Loucy (cell line): Measurements from ENCODE around the gene SCN2A.

Experiments used
- H2AFZ ChIP-seq: fragments of 200-600 bp; sonication (generic); 2 replicates; pipeline ENCODE4 v1.6.0; 2016; ENCODE audit warnings: antibody characterized with exemption, mild to moderate bottlenecking, low read length, moderate library complexity
- H3F3A ChIP-seq: fragments of 200-600 bp; 2 replicates; pipeline ENCODE4 v1.6.0; 2016; ENCODE audit warnings: antibody characterized with exemption, low read depth, mild to moderate bottlenecking
- H3K27me3 ChIP-seq: fragments of 200-600 bp; sonication (generic); 2 replicates; pipeline ENCODE4 v1.6.1; 2014; ENCODE audit warnings: low read length, mild to moderate bottlenecking; ENCODE audit not compliant: insufficient read depth, poor library complexity, severe bottlenecking
- H3K36me3 ChIP-seq: fragments of 200-600 bp; sonication (generic); 2 replicates; pipeline ENCODE4 v1.6.1; 2016; ENCODE audit warnings: low read length; ENCODE audit not compliant: insufficient read depth
- H3K4me1 ChIP-seq: fragments of 200-600 bp; sonication (generic); 2 replicates; pipeline ENCODE4 v1.5.1; 2014; ENCODE audit warnings: low read length, mild to moderate bottlenecking; ENCODE audit not compliant: insufficient read depth, poor library complexity, severe bottlenecking
- H3K4me2 ChIP-seq: fragments of 200-600 bp; sonication (generic); 2 replicates; pipeline ENCODE4 v1.6.0; 2014; ENCODE audit warnings: antibody characterized with exemption, low read length, low read depth, mild to moderate bottlenecking; ENCODE audit not compliant: poor library complexity, severe bottlenecking
- H3K4me3 ChIP-seq: fragments of 200-600 bp; sonication (generic); 2 replicates; pipeline ENCODE4 v1.5.1; 2014; ENCODE audit warnings: low read length, mild to moderate bottlenecking, mixed read lengths; ENCODE audit not compliant: poor library complexity, severe bottlenecking
- H3K79me2 ChIP-seq: fragments of 200-600 bp; sonication (generic); 2 replicates; pipeline ENCODE4 v1.6.1; 2014; ENCODE audit warnings: low read length; ENCODE audit not compliant: insufficient read depth
- H3K9ac ChIP-seq: fragments of 200-600 bp; sonication (generic); 2 replicates; pipeline ENCODE4 v1.6.0; 2014; ENCODE audit warnings: mild to moderate bottlenecking, low read depth, low read length, moderate library complexity; ENCODE audit not compliant: poor library complexity, severe bottlenecking
- H3K9me2 ChIP-seq: fragments of 200-600 bp; sonication (generic); replicated peaks from 2 replicates; pipeline ENCODE4 v1.6.1; 2016; ENCODE audit warnings: low read depth, low read length, mixed read lengths
- H3K9me3 ChIP-seq: fragments of 200-600 bp; sonication (generic); 2 replicates; pipeline ENCODE4 v1.6.1; 2014; ENCODE audit warnings: mild to moderate bottlenecking, antibody characterized with exemption, low read length, low read depth; ENCODE audit not compliant: insufficient read depth
- H4K20me1 ChIP-seq: fragments of 200-600 bp; sonication (generic); 2 replicates; pipeline ENCODE4 v1.6.0; 2014; ENCODE audit warnings: antibody characterized with exemption, low read length, mild to moderate bottlenecking; ENCODE audit not compliant: insufficient read depth, poor library complexity, severe bottlenecking
- EZH2phosphoT487 ChIP-seq: fragments of 200-600 bp; IDR thresholded peaks from 2 replicates; pipeline ENCODE4 v1.6.1; 2018; ENCODE audit warnings: antibody characterized with exemption, mild to moderate bottlenecking, moderate library complexity, borderline replicate concordance
- TF ChIP-seq, protein P1 (sequence below): fragments of 200-600 bp; sonication (generic); conservative IDR thresholded peaks from 2 replicates; pipeline ENCODE4 v1.5.1; 2014; ENCODE audit warnings: mild to moderate bottlenecking, antibody characterized with exemption, low read length

Gene SCN2A

DNA sequence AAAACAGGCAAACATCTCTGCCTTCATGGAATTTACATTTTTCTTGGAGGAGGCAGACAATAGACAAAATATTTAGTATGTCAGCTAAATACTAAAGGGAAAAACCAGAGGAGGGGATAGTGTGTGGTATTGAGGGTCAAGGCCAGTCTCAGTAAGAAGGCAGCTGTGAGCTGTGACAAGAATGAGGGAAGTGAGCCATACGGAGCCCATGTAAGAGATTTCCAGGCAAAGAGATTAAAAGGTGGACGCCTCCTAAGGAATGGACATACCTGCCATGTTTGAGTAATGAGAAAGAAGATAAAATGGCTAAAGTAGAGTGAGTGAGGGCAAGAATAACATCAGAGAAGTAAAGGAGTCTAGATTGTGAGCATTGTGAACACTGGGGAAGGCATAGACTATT, 2.2 kb upstream of the SCN2A start:
- no peaks in the 10 kb centered on the region for H4K20me1 ChIP-seq
- H3K9ac ChIP-seq, result no peak overlapping the region
- H3K9me2 ChIP-seq, result no peaks in the 10 kb centered on the region
- no peaks in the 10 kb centered on the region for H3K79me2 ChIP-seq
- H3K4me2 ChIP-seq, result no peak overlapping the region
- H3K9me3 ChIP-seq, result no peaks in the 10 kb centered on the region
- 0 out of 2 replicates have a peak, but pooled peaks cover 2% of the 10 kb centered on the region for H3F3A ChIP-seq
- no peaks in the 10 kb centered on the region for H3K27me3 ChIP-seq
- H2AFZ ChIP-seq, result no peak overlapping the region
- H3K36me3 ChIP-seq, result no peaks in the 10 kb centered on the region
- H3K4me3 ChIP-seq, result no peak overlapping the region
- H3K4me1 ChIP-seq, result no peaks in the 10 kb centered on the region
- no peak for TF ChIP-seq EZH2phosphoT487
- TF ChIP-seq, protein P1, sequence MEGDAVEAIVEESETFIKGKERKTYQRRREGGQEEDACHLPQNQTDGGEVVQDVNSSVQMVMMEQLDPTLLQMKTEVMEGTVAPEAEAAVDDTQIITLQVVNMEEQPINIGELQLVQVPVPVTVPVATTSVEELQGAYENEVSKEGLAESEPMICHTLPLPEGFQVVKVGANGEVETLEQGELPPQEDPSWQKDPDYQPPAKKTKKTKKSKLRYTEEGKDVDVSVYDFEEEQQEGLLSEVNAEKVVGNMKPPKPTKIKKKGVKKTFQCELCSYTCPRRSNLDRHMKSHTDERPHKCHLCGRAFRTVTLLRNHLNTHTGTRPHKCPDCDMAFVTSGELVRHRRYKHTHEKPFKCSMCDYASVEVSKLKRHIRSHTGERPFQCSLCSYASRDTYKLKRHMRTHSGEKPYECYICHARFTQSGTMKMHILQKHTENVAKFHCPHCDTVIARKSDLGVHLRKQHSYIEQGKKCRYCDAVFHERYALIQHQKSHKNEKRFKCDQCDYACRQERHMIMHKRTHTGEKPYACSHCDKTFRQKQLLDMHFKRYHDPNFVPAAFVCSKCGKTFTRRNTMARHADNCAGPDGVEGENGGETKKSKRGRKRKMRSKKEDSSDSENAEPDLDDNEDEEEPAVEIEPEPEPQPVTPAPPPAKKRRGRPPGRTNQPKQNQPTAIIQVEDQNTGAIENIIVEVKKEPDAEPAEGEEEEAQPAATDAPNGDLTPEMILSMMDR, result no peak

DNA sequence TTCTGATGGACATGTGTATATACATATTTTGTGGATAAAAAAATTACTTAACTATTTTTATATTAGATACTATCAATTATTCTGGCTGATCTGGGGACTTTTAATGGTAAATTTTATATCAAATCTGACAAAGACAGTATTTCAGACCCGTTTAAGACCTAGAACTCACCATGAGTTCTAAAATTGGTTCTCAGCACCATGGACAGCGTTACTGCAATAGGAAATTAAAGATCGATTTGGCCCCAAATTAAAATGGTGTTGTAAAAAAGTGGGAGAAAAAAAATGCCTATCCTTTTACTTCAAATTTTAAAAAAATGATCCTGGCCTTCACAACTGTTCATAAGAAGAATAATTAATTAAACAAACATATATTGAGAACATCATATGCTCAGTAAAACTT, 919 bp upstream of the SCN2A start:
- Histone ChIP-seq H3K27me3 (no peaks in the 10 kb centered on the region), H3K9ac (no peak overlapping the region), H4K20me1 (no peaks in the 10 kb centered on the region), H3K79me2 (no peaks in the 10 kb centered on the region), H3K4me1 (no peaks in the 10 kb centered on the region), H3K36me3 (no peaks in the 10 kb centered on the region), H3K9me3 (no peaks in the 10 kb centered on the region), H2AFZ (no peak overlapping the region), H3K4me3 (no peak overlapping the region), H3K4me2 (no peak overlapping the region), H3K9me2 (no peaks in the 10 kb centered on the region), H3F3A (0 out of 2 replicates have a peak, but pooled peaks cover 2% of the 10 kb centered on the region)
- TF ChIP-seq, protein P1, result no peak
- no peak for TF ChIP-seq EZH2phosphoT487

DNA sequence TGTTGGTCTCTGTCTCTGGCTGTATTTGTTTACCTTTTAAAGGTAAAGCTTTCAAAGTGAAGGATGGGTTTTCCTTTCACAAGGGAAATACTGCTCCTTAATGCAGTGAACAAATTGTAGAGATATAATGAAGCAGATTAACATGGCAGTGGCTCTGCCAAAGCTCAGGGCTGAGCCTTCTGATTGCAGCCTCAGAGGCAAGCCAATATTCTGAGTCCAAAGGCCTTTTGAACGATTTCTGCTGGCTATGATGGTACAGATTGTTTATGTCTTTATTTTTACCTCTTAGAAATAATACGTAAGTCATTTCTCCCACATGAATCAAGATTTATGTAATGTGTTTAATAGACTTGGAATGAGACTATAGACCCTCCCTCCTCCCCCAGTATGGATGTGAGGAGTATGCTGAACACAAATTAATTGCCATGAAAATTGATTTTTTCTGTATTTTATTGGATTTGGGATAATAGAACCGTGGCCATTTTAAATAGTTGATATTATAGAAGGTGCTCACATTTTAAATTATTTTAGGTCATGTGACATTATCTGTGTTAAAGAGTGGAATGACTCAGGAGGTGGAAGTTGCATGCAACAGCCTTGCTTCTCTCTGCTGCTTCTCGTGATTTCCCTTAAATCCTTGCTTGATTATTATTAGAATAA, 772 bp downstream of the SCN2A start:
- TF ChIP-seq, protein P1, result no peak
- TF ChIP-seq EZH2phosphoT487, result no peak
- Histone ChIP-seq H3K79me2 (no peaks in the 10 kb centered on the region), H3K4me2 (no peak overlapping the region), H3K9ac (no peak overlapping the region), H2AFZ (no peak overlapping the region), H3F3A (0 out of 2 replicates have a peak, but pooled peaks cover 2% of the 10 kb centered on the region), H4K20me1 (no peaks in the 10 kb centered on the region), H3K4me3 (no peak overlapping the region), H3K36me3 (no peaks in the 10 kb centered on the region), H3K9me3 (no peaks in the 10 kb centered on the region), H3K4me1 (no peaks in the 10 kb centered on the region), H3K9me2 (no peaks in the 10 kb centered on the region), H3K27me3 (no peaks in the 10 kb centered on the region)
